GM12878 (cell line): ENCODE data around the gene GALNT9. TPM values are rescaled to one million over a fixed set of nuclear protein-coding genes. Genes with fewer than 3 reads are reported as not detected.

Experiments
- polyA plus RNA-seq, 11 experiments: library from polyadenylated mRNA; depleted of rRNA in 4 of 11; unstranded in 6 of 11; stranded (reverse) in 5 of 11; fragments of >200 nt; fragmentation: Nextera tagmentation in 4 of 11; fragmentation: Illumina TruSeq in 1 of 11; extraction: Ambion mirVana in 4 of 11; extraction: Trizol in 1 of 11; gene quantifications; 1 replicate in 1 of 11; 2 replicates in 10 of 11; pipeline versions ENCODE4 v1.2.1 to v1.2.3, GENCODE V29; 2011 to 2016; ENCODE audit warnings: inconsistent platforms in 2 of 11, missing spikeins in 2 of 11, low read depth in 1 of 11
- small RNA-seq: library from RNA; depleted of rRNA; stranded (forward); fragments of <200 nt; gene quantifications from one replicate; pipeline ENCODE3, GENCODE V24; 2014
- total RNA-seq, 4 experiments: library from RNA; depleted of rRNA in 3 of 4; stranded (reverse); fragments of >200 nt in 3 of 4; fragmentation: Illumina TruSeq in 1 of 4; extraction: Trizol in 1 of 4; gene quantifications; 2 replicates each; pipeline versions ENCODE4 v1.2.1 to v1.2.3, GENCODE V29; 2013 to 2021

GALNT9 gene
- total and polyA plus RNA-seq, 10 of the 15 experiments (the other 5 are each of a cell fraction or from before 2014, with no cell fraction given): 0.04 TPM; not detected in 9

Small RNA genes within 50 kb of the gene (small RNA-seq; reads per million reads assigned to genes)
- gene AC138466.3: not detected

Other genes starting within 250 kb of the GALNT9 start
- 12.9 and 16.2 TPM in 2 replicates for gene DDX51, start 185.3 kb downstream of the GALNT9 start, total RNA-seq (2014; rRNA removed)
- 7.5 and 8.1 TPM in 2 replicates for gene DDX51, start 185.3 kb downstream of the GALNT9 start, total RNA-seq (2014; rRNA removed; fragmentation: Illumina TruSeq; extraction: Trizol)
- gene DDX51, start 185.3 kb downstream of the GALNT9 start, total RNA-seq (2021): 27.7 and 29.1 TPM in 2 replicates
- 4.6 and 9.4 TPM in 2 replicates for gene DDX51, start 185.3 kb downstream of the GALNT9 start, polyA plus RNA-seq (2011; rRNA removed)
- gene DDX51, start 185.3 kb downstream of the GALNT9 start, polyA plus RNA-seq (2014; fragmentation: Illumina TruSeq; extraction: Trizol): 7.3 and 10.5 TPM in 2 replicates
- 1 to 10 TPM in 1 of 2 experiments, under 1 TPM in 1; 0.97 to 1.6 TPM for gene DDX51, start 185.3 kb downstream of the GALNT9 start, polyA plus RNA-seq (2014; fragmentation: Nextera tagmentation; extraction: Ambion mirVana)
- 24.9 and 26.7 TPM in 2 replicates for gene DDX51, start 185.3 kb downstream of the GALNT9 start, polyA plus RNA-seq (2014; rRNA removed)
- gene DDX51, start 185.3 kb downstream of the GALNT9 start, polyA plus RNA-seq (2016; fragmentation: Nextera tagmentation; extraction: Ambion mirVana): 10 to 100 TPM in 1 of 2 experiments, 1 to 10 TPM in 1; 1.7 to 10.3 TPM
- gene NOC4L, start 185.1 kb downstream of the GALNT9 start, total RNA-seq (2014; rRNA removed): 22.6 and 32.0 TPM in 2 replicates
- gene NOC4L, start 185.1 kb downstream of the GALNT9 start, total RNA-seq (2014; rRNA removed; fragmentation: Illumina TruSeq; extraction: Trizol): 4.7 and 7.4 TPM in 2 replicates
- gene NOC4L, start 185.1 kb downstream of the GALNT9 start, total RNA-seq (2021): 45.2 and 45.3 TPM in 2 replicates
- 1.2 and 4.6 TPM in 2 replicates for gene NOC4L, start 185.1 kb downstream of the GALNT9 start, polyA plus RNA-seq (2011; rRNA removed)
- 2.7 and 7.9 TPM in 2 replicates for gene NOC4L, start 185.1 kb downstream of the GALNT9 start, polyA plus RNA-seq (2014; fragmentation: Illumina TruSeq; extraction: Trizol)
- 1 to 10 TPM in 1 of 2 experiments, under 1 TPM in 1; 0.72 to 3.7 TPM for gene NOC4L, start 185.1 kb downstream of the GALNT9 start, polyA plus RNA-seq (2014; fragmentation: Nextera tagmentation; extraction: Ambion mirVana)
- gene NOC4L, start 185.1 kb downstream of the GALNT9 start, polyA plus RNA-seq (2014; rRNA removed): 22.6 and 32.9 TPM in 2 replicates
- gene NOC4L, start 185.1 kb downstream of the GALNT9 start, polyA plus RNA-seq (2016; fragmentation: Nextera tagmentation; extraction: Ambion mirVana): 10 to 100 TPM; 65.0 to 68.2 TPM
- gene FBRSL1, start 160.6 kb upstream of the GALNT9 start, total RNA-seq (2014; rRNA removed): 4.5 and 6.3 TPM in 2 replicates
- 2.0 and 6.7 TPM in 2 replicates for gene FBRSL1, start 160.6 kb upstream of the GALNT9 start, total RNA-seq (2014; rRNA removed; fragmentation: Illumina TruSeq; extraction: Trizol)
- 53.4 and 55.1 TPM in 2 replicates for gene FBRSL1, start 160.6 kb upstream of the GALNT9 start, total RNA-seq (2021)
- gene FBRSL1, start 160.6 kb upstream of the GALNT9 start, polyA plus RNA-seq (2011; rRNA removed): 0.40 and 0.81 TPM in 2 replicates
- 1.1 and 12.3 TPM in 2 replicates for gene FBRSL1, start 160.6 kb upstream of the GALNT9 start, polyA plus RNA-seq (2014; fragmentation: Illumina TruSeq; extraction: Trizol)
- gene FBRSL1, start 160.6 kb upstream of the GALNT9 start, polyA plus RNA-seq (2014; fragmentation: Nextera tagmentation; extraction: Ambion mirVana): under 1 TPM; 0.19 to 0.58 TPM
- 19.9 and 29.3 TPM in 2 replicates for gene FBRSL1, start 160.6 kb upstream of the GALNT9 start, polyA plus RNA-seq (2014; rRNA removed)
- 1 to 10 TPM; 1.4 to 1.9 TPM for gene FBRSL1, start 160.6 kb upstream of the GALNT9 start, polyA plus RNA-seq (2016; fragmentation: Nextera tagmentation; extraction: Ambion mirVana)